B cell (primary cell): ENCODE results near the gene KCNC3. TPM values are rescaled to one million over a fixed set of nuclear protein-coding genes. Genes with fewer than 3 reads are reported as not detected.

Experiments used
- ATAC-seq: fragments of 200-7000 bp; cut with Tn5 transposase; one replicate; pipeline ENCODE4 v1.10.0; 2021; ENCODE audit warnings: low read depth, mild to moderate bottlenecking, moderate number of reproducible peaks, moderate library complexity
- CTCF ChIA-PET: fragments of 350-600 bp; sonication (Branson Sonifier 250); formaldehyde crosslinking; loops from one replicate; lab custom pipeline; 2021; ENCODE audit warnings: antibody characterized with exemption, inconsistent platforms; lab: Charles Lee
- POLR2A ChIA-PET: fragments of 350-600 bp; sonication (Branson Sonifier 250); formaldehyde crosslinking; loops from one replicate; lab custom pipeline; 2021; ENCODE audit warnings: antibody characterized with exemption; lab: Charles Lee
- DNase-seq: peaks from one replicate; pipeline ENCODE4 v3.0.0; 2013
- H2AFZ ChIP-seq: 2 replicates; pipeline ENCODE4 v1.6.1; 2012; ENCODE audit warnings: mild to moderate bottlenecking, low read depth, low read length; ENCODE audit not compliant: insufficient read depth, poor library complexity, severe bottlenecking
- H3K27ac ChIP-seq, 2 donors: 1 replicate in 1 of 2; 2 replicates in 1 of 2; pipeline ENCODE4 v1.5.1; 2012 to 2013; ENCODE audit warnings: low read length in 2 of 2, mild to moderate bottlenecking in 2 of 2, moderate library complexity in 1 of 2
- H3K27me3 ChIP-seq, 4 experiments: fragments of 200-600 bp in 1 of 4; sonication (generic) in 1 of 4; replicated peaks in 1 of 4; 1 replicate in 2 of 4; 2 replicates in 2 of 4; pipeline versions ENCODE4 v1.6.1 to v1.7.0; 2013 to 2016; ENCODE audit warnings: low read length in 3 of 4, mild to moderate bottlenecking in 2 of 4, mixed read lengths in 1 of 4, moderate library complexity in 1 of 4; ENCODE audit not compliant: insufficient read depth in 4 of 4, control insufficient read depth in 3 of 4; ENCODE audit errors: control extremely low read depth in 1 of 4
- H3K36me3 ChIP-seq, 2 experiments: replicated peaks in 1 of 2; 1 replicate in 1 of 2; 2 replicates in 1 of 2; pipeline versions ENCODE4 v1.6.1 to v1.7.1; 2013; ENCODE audit warnings: low read length in 1 of 2; ENCODE audit not compliant: insufficient read depth in 2 of 2, control insufficient read depth in 1 of 2; ENCODE audit errors: control extremely low read depth in 1 of 2, extremely low read depth in 1 of 2
- H3K4me1 ChIP-seq, 2 donors: fragments of 200-600 bp in 1 of 2; sonication (generic) in 1 of 2; 1 replicate in 1 of 2; 2 replicates in 1 of 2; pipeline versions ENCODE4 v1.5.1 to v1.6.1; 2013 to 2017; ENCODE audit warnings: low read length in 2 of 2; ENCODE audit not compliant: control insufficient read depth in 2 of 2, insufficient read depth in 2 of 2
- H3K4me2 ChIP-seq: replicated peaks from 2 replicates; pipeline ENCODE3; 2012; ENCODE audit warnings: mild to moderate bottlenecking, low read depth, low read length; ENCODE audit not compliant: poor library complexity, severe bottlenecking
- H3K4me3 ChIP-seq, 5 experiments: fragments of 200-600 bp in 1 of 5; sonication (generic) in 1 of 5; 1 replicate in 3 of 5; 2 replicates in 2 of 5; pipeline versions ENCODE4 v1.5.1 to v1.7.0; 2011 to 2016; ENCODE audit warnings: low read length in 4 of 5, mild to moderate bottlenecking in 4 of 5, low read depth in 2 of 5, control low read depth in 1 of 5, moderate library complexity in 1 of 5; ENCODE audit not compliant: insufficient read depth in 1 of 5; ENCODE audit errors: control extremely low read depth in 1 of 5, extremely low read depth in 1 of 5
- H3K79me2 ChIP-seq: fragments of 200-600 bp; sonication (generic); one replicate; pipeline ENCODE4 v1.6.0; 2016; ENCODE audit warnings: low read length; ENCODE audit not compliant: control insufficient read depth, insufficient read depth
- H3K9ac ChIP-seq: fragments of 200-600 bp; sonication (generic); 2 replicates; pipeline ENCODE4 v1.6.1; 2017; ENCODE audit warnings: mild to moderate bottlenecking, low read length, moderate library complexity
- H3K9me3 ChIP-seq, 3 donors: one replicate each; pipeline versions ENCODE4 v1.6.1 to v1.7.1; 2013; ENCODE audit warnings: low read length in 2 of 3; ENCODE audit not compliant: control insufficient read depth in 2 of 3, insufficient read depth in 1 of 3; ENCODE audit errors: control extremely low read depth in 1 of 3
- H4K20me1 ChIP-seq: 2 replicates; pipeline ENCODE4 v1.6.0; 2012; ENCODE audit warnings: mild to moderate bottlenecking, low read length; ENCODE audit not compliant: insufficient read depth, control insufficient read depth, poor library complexity, severe bottlenecking
- H3K27ac Mint-ChIP-seq: one replicate; pipeline ENCODE4 v1.8.0; 2021; ENCODE audit warnings: mixed read lengths
- H3K27me3 Mint-ChIP-seq: one replicate; pipeline ENCODE4 v1.8.0; 2021; ENCODE audit warnings: mixed read lengths
- H3K4me1 Mint-ChIP-seq: one replicate; pipeline ENCODE4 v1.8.0; 2021; ENCODE audit warnings: mixed read lengths
- H3K4me3 Mint-ChIP-seq: one replicate; pipeline ENCODE4 v1.8.0; 2021; ENCODE audit warnings: mixed read lengths
- H3K9me3 Mint-ChIP-seq: one replicate; pipeline ENCODE4 v1.8.0; 2022; ENCODE audit warnings: mixed read lengths; ENCODE audit not compliant: insufficient read depth
- EZH2 ChIP-seq: IDR thresholded peaks from 2 replicates; pipeline ENCODE4 v1.6.1; 2012; ENCODE audit warnings: borderline replicate concordance, low read depth, mild to moderate bottlenecking, moderate library complexity, low read length; ENCODE audit not compliant: insufficient read depth, poor library complexity, severe bottlenecking
- WGBS: methylation state at CpG from one replicate; pipeline ENCODE4 v1.1.5; 2013; ENCODE audit warnings: missing lambda C conversion rate; ENCODE audit not compliant: insufficient coverage; 5-methylcytosine and 5-hydroxymethylcytosine counted together
- intact Hi-C: fragments of 100-400 bp; cut with micrococcal nuclease; formaldehyde crosslinking; loops from one replicate; pipeline ENCODE4 v1.10.0; 2022
- polyA plus RNA-seq: library from polyadenylated mRNA; depleted of rRNA; stranded (reverse); fragments of >200 nt; gene quantifications from 2 replicates; pipeline ENCODE4 v1.2.3, GENCODE V29; 2012
- total RNA-seq, 2 donors: library from RNA; stranded (reverse); fragments of 120-200 nt in 1 of 2; gene quantifications; 1 replicate in 1 of 2; 2 replicates in 1 of 2; pipeline versions ENCODE4 v1.2.3 to v1.2.4, GENCODE V29; 2013 to 2022
- TF ChIP-seq, protein P1 (sequence below): fragments of 200-600 bp; IDR thresholded peaks from one replicate; pipeline ENCODE4 v1.8.0; 2022; ENCODE audit warnings: antibody characterized with exemption, mild to moderate bottlenecking

The KCNC3 gene
- total and polyA plus RNA-seq, 2 donors (not counting 1 experiment from before 2014, with no cell fraction given): 12.3 to 23.0 TPM

DNA sequence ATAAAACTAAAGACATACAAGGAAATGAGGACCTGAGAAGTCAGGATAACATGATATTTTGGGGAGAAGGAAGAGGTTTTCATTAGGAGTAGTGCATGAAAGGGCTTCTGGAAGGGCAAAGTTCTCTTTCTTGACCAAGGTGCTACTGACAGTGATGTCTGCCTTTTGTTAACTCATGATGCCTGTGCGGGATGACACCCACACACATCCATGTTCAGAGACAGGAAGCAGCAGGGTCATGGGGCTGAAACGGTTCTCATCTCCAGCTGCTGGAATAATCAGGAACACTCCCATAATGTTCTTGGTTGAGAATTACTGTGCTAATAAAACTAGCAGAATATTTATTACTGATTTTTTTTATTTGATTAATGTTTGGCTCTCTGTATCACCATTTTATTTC, 29.1 kb downstream of the KCNC3 start:
- DNase-seq (no peak), ATAC-seq (no peak)
- Histone ChIP-seq H3K9ac (no peak overlapping the region), H3K36me3 (no peaks in the 10 kb centered on the region), H3K9me3 (peaks cover 0 to 2% (median 0%) of the 10 kb centered on the region in 3 donors), H3K4me2 (no peak overlapping the region), H2AFZ (no peak overlapping the region), H3K27me3 (peaks cover 0 to 8% (median 1%) of the 10 kb centered on the region in 4 experiments), H3K4me3 (no peak overlapping the region), H3K79me2 (no peaks in the 10 kb centered on the region), H3K4me1 (no peaks in the 10 kb centered on the region), H4K20me1 (no peaks in the 10 kb centered on the region), H3K27ac (no peak overlapping the region)
- Mint-ChIP-seq H3K4me1 (no peaks in the 10 kb centered on the region), H3K27me3 (peaks cover 28% of the 10 kb centered on the region), H3K9me3 (no peaks in the 10 kb centered on the region), H3K4me3 (no peak overlapping the region), H3K27ac (no peak overlapping the region)
- ChIA-PET CTCF (no interaction called here), POLR2A (no interaction called here)
- intact Hi-C loops: no loop called here
- no CpG with 5 or more reads among the region's 2 CpGs for WGBS
- no peak for TF ChIP-seq EZH2
- TF ChIP-seq, protein P1, sequence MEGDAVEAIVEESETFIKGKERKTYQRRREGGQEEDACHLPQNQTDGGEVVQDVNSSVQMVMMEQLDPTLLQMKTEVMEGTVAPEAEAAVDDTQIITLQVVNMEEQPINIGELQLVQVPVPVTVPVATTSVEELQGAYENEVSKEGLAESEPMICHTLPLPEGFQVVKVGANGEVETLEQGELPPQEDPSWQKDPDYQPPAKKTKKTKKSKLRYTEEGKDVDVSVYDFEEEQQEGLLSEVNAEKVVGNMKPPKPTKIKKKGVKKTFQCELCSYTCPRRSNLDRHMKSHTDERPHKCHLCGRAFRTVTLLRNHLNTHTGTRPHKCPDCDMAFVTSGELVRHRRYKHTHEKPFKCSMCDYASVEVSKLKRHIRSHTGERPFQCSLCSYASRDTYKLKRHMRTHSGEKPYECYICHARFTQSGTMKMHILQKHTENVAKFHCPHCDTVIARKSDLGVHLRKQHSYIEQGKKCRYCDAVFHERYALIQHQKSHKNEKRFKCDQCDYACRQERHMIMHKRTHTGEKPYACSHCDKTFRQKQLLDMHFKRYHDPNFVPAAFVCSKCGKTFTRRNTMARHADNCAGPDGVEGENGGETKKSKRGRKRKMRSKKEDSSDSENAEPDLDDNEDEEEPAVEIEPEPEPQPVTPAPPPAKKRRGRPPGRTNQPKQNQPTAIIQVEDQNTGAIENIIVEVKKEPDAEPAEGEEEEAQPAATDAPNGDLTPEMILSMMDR: no peak

- POLR2A ChIA-PET: no interaction called here
- CTCF ChIA-PET: no interaction called here
- H3K4me1 Mint-ChIP-seq: no peaks in the 10 kb centered on the region
- H2AFZ ChIP-seq: no peak overlapping the region
- 77% methylated on average over 5 of the region's 14 CpGs for WGBS
- peaks cover 40% of the 10 kb centered on the region for H3K27me3 Mint-ChIP-seq
- intact Hi-C loops: no loop called here
- no peak overlapping the region for H3K4me3 ChIP-seq
- H3K4me3 Mint-ChIP-seq: no peak overlapping the region
- H3K9ac ChIP-seq: no peak overlapping the region
- TF ChIP-seq EZH2: no peak
- peaks cover 5% of the 10 kb centered on the region for H3K9me3 Mint-ChIP-seq
- H4K20me1 ChIP-seq: no peaks in the 10 kb centered on the region
- peaks cover 0 to 24% (median 8%) of the 10 kb centered on the region in 3 donors for H3K9me3 ChIP-seq
- no peaks in the 10 kb centered on the region for H3K4me1 ChIP-seq
- no peak overlapping the region for H3K4me2 ChIP-seq
- ATAC-seq (no peak), DNase-seq (no peak)
- no peak overlapping the region for H3K27ac ChIP-seq
- no peaks in the 10 kb centered on the region for H3K36me3 ChIP-seq
- no peak overlapping the region for H3K27ac Mint-ChIP-seq
- no peaks in the 10 kb centered on the region for H3K79me2 ChIP-seq
- peaks cover 0 to 42% (median 4%) of the 10 kb centered on the region in 4 experiments for H3K27me3 ChIP-seq
Measured at GRCh38 chr19:50293263-50294004, 35.7 kb downstream of the KCNC3 start.
